Natural killer cell (primary cell): ENCODE measurements around the gene RBP7. TPM values are rescaled to one million over a fixed set of nuclear protein-coding genes. Genes with fewer than 3 reads are reported as not detected.

Experiments
- ATAC-seq, 3 donors: fragments of 150-1000 bp in 2 of 3; fragments of 200-7000 bp in 1 of 3; cut with Tn5 transposase; 1 replicate in 1 of 3; 2 replicates in 2 of 3; pipeline ENCODE4 v1.10.0; 2021; ENCODE audit warnings: mild to moderate bottlenecking in 2 of 3, moderate library complexity in 2 of 3
- DNase-seq, 2 donors: peaks; one replicate each; pipeline versions ENCODE4 v3.0.0 to v3.0.0-alpha.2; 2013 to 2021; ENCODE audit warnings: mixed read lengths in 1 of 2
- H3K27ac ChIP-seq: one replicate; pipeline ENCODE4 v1.5.1; 2013; ENCODE audit warnings: mild to moderate bottlenecking, low read length
- H3K27me3 ChIP-seq: one replicate; pipeline ENCODE4 v1.6.1; 2013; ENCODE audit warnings: low read length; ENCODE audit not compliant: control insufficient read depth, insufficient read depth
- H3K36me3 ChIP-seq: one replicate; pipeline ENCODE4 v1.6.1; 2013; ENCODE audit warnings: low read length; ENCODE audit not compliant: control insufficient read depth, insufficient read depth
- H3K4me1 ChIP-seq: one replicate; pipeline ENCODE4 v1.6.1; 2013; ENCODE audit warnings: low read length; ENCODE audit not compliant: control insufficient read depth, insufficient read depth
- H3K4me3 ChIP-seq: one replicate; pipeline ENCODE4 v1.5.1; 2013; ENCODE audit warnings: low read length
- H3K9me3 ChIP-seq: one replicate; pipeline ENCODE4 v1.6.1; 2013; ENCODE audit warnings: low read length; ENCODE audit not compliant: control insufficient read depth, insufficient read depth
- H3K27ac Mint-ChIP-seq, 2 donors: one replicate each; pipeline ENCODE4 v1.8.0; 2022; ENCODE audit warnings: mild to moderate bottlenecking in 2 of 2, mixed read lengths in 2 of 2, moderate library complexity in 1 of 2
- H3K27me3 Mint-ChIP-seq, 2 donors: one replicate each; pipeline ENCODE4 v1.8.0; 2022; ENCODE audit warnings: low read depth in 2 of 2, mixed read lengths in 2 of 2
- H3K36me3 Mint-ChIP-seq: one replicate; pipeline ENCODE4 v1.8.0; 2022; ENCODE audit warnings: mixed read lengths
- H3K4me1 Mint-ChIP-seq, 2 donors: one replicate each; pipeline ENCODE4 v1.8.0; 2022; ENCODE audit warnings: mixed read lengths in 2 of 2
- H3K4me3 Mint-ChIP-seq: one replicate; pipeline ENCODE4 v1.8.0; 2022; ENCODE audit warnings: mild to moderate bottlenecking, moderate library complexity, mixed read lengths
- H3K9me3 Mint-ChIP-seq, 2 donors: one replicate each; pipeline ENCODE4 v1.8.0; 2022; ENCODE audit warnings: mixed read lengths in 2 of 2
- WGBS: methylation state at CpG from one replicate; pipeline ENCODE4 v1.1.7; 2013; ENCODE audit warnings: missing lambda C conversion rate; ENCODE audit not compliant: insufficient coverage; 5-methylcytosine and 5-hydroxymethylcytosine counted together
- intact Hi-C: fragments of 100-400 bp; cut with micrococcal nuclease; formaldehyde crosslinking; loops from one replicate; pipeline ENCODE4 v1.14.2; 2022
- total RNA-seq, 4 donors: library from RNA; stranded (reverse); fragments of 120-200 nt in 1 of 4; gene quantifications; one replicate each; pipeline versions ENCODE4 v1.2.3 to v1.2.4, GENCODE V29; 2013 to 2022
- TF ChIP-seq, protein P1 (sequence below): fragments of 200-600 bp; IDR thresholded peaks from one replicate; pipeline ENCODE4 v1.8.0; 2022; ENCODE audit warnings: antibody characterized with exemption

The RBP7 gene
- 1 to 10 TPM in 2 of 3 donors, under 1 TPM in 1; 0.89 to 2.3 (median 1.5) TPM for total RNA-seq
- total RNA-seq (2013): 0.47 TPM

DNA sequence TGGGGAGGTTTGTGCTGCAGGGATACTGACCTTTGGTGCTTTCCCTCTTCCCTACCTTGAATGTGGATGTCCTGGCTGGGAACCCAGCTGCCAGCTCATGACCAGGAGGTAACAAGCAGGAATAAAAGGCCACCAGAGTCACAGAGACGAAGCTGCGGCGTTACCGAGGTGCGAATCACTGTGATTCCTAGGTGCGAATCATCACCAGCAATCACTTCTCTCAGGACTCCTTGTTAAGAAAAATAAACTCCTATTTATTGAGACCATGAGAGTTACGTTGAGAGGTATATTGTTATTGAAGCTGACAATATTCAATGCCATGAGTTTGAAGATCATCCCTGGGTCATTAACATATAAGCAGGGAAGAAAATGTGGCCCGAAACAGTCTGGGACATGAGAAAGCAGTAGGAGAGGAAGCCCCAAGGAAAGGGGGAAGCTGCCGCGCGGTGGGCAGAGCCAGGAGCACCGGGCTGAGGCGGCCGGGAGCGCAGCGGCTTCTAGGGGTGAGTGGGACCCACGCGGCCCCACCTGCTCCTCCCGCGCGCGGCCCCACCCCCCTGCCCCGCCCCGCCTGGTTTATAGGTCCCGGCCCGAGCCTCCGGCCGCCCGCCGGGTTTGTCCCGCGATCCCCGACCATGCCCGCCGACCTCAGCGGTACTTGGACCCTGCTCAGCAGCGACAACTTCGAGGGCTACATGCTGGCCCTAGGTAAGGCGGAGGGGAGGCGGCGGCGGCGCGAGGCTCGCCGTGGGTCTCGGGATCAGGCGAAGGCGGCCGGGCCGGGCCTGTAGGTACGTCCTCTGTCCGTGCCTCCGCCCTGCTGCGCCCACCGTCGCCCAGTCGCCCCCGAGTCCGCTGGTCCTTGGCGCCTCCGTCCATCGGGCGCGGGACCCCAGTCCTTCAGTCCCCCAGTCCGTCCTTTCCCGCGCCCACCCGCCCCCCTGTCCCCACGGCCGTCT lies at the start of gene RBP7:
TSS of gene RBP7 (plus strand) at position 605 of the 959 bp plus-strand sequence. CDS start at position 636, 31 bp downstream.
- intact Hi-C loops: no loop called here
- H3K36me3 ChIP-seq: no peaks in the 10 kb centered on the region
- ATAC-seq (peak in 2 of 3 donors; percentile 35 to 63), DNase-seq (peak; percentile 16 to 22)
- H3K27ac Mint-ChIP-seq: no peak within 1 kb of the TSS
- H3K4me1 Mint-ChIP-seq: peaks cover 15 to 16% of the 10 kb centered on the region in 2 donors
- H3K9me3 Mint-ChIP-seq: no peaks in the 10 kb centered on the region
- H3K36me3 Mint-ChIP-seq: no peaks in the 10 kb centered on the region
- 6% methylated on average over 70 of the region's 71 CpGs for WGBS
- H3K4me1 ChIP-seq: peaks cover 4% of the 10 kb centered on the region
- H3K4me3 Mint-ChIP-seq: peak within 1 kb of the TSS; percentile 86
- H3K4me3 ChIP-seq: peak within 1 kb of the TSS; percentile 10
- no peak within 1 kb of the TSS for H3K27ac ChIP-seq
- no peaks in the 10 kb centered on the region for H3K9me3 ChIP-seq
- peaks cover 16 to 30% of the 10 kb centered on the region in 2 donors for H3K27me3 Mint-ChIP-seq
- TF ChIP-seq, protein P1, sequence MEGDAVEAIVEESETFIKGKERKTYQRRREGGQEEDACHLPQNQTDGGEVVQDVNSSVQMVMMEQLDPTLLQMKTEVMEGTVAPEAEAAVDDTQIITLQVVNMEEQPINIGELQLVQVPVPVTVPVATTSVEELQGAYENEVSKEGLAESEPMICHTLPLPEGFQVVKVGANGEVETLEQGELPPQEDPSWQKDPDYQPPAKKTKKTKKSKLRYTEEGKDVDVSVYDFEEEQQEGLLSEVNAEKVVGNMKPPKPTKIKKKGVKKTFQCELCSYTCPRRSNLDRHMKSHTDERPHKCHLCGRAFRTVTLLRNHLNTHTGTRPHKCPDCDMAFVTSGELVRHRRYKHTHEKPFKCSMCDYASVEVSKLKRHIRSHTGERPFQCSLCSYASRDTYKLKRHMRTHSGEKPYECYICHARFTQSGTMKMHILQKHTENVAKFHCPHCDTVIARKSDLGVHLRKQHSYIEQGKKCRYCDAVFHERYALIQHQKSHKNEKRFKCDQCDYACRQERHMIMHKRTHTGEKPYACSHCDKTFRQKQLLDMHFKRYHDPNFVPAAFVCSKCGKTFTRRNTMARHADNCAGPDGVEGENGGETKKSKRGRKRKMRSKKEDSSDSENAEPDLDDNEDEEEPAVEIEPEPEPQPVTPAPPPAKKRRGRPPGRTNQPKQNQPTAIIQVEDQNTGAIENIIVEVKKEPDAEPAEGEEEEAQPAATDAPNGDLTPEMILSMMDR: no peak
- peaks cover 22% of the 10 kb centered on the region for H3K27me3 ChIP-seq

DNA sequence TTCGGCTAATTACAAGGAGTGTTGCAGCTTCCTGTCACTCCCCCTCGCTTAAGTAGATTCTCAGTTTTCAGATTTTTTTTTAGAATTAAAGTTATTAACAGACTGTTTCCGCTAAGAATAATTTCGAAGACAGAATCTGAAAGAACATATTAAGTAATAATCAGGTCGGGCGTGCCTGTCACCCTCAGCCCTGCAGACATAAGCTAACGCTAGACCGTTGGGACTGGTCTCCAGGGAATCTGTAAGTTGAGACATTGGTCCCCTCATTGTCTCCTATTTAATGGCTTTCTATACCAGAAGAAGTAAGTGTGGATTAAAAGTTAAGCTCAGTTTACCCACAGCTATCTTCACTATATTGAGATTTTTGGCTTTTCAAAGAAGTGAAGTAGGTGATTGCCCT lies 39.3 kb upstream of the RBP7 start:
- H3K4me3 Mint-ChIP-seq: no peak overlapping the region
- no peaks in the 10 kb centered on the region for H3K27me3 ChIP-seq

DNA sequence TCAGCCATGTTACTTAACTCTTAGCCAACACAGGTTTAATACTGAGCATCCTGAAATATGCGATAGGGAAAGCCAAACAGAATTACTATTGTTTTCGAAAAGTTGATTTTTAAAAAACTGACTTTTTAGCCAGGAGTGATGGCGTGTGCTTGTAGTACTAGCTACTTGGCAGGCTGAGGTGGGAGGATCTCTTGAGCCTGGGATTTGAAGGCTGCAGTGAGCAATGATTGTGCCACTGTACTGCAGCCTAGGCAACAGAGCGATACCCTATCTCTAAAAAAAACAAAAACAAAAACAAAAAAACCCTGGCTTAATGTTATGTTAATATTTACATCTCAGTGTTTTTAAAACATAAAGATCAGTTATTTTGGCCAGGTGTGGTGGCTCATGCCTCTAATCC lies 37.0 kb upstream of the RBP7 start:
- TF ChIP-seq, protein P1: no peak
- no peak overlapping the region for H3K27ac Mint-ChIP-seq
- H3K27me3 Mint-ChIP-seq: no peaks in the 10 kb centered on the region
- Histone ChIP-seq H3K9me3 (no peaks in the 10 kb centered on the region), H3K4me3 (no peak overlapping the region), H3K27ac (no peak overlapping the region), H3K27me3 (no peaks in the 10 kb centered on the region), H3K36me3 (no peaks in the 10 kb centered on the region), H3K4me1 (no peaks in the 10 kb centered on the region)
- no peaks in the 10 kb centered on the region for H3K36me3 Mint-ChIP-seq
- no peak for ATAC-seq
- H3K4me3 Mint-ChIP-seq: no peak overlapping the region
- no peak for DNase-seq
- 98% methylated on average over 3 of the region's 4 CpGs for WGBS
- no peaks in the 10 kb centered on the region for H3K4me1 Mint-ChIP-seq
- H3K9me3 Mint-ChIP-seq: no peaks in the 10 kb centered on the region
- intact Hi-C loops: no loop called here

More for the DNA sequence above, 39.3 kb upstream of the RBP7 start:
- Histone ChIP-seq H3K9me3 (no peaks in the 10 kb centered on the region), H3K36me3 (no peaks in the 10 kb centered on the region), H3K4me1 (no peaks in the 10 kb centered on the region), H3K4me3 (no peak overlapping the region), H3K27ac (no peak overlapping the region)
- DNase-seq: no peak
- intact Hi-C loops: no loop called here
- Mint-ChIP-seq H3K27me3 (no peaks in the 10 kb centered on the region), H3K27ac (no peak overlapping the region), H3K4me1 (no peaks in the 10 kb centered on the region), H3K9me3 (no peaks in the 10 kb centered on the region), H3K36me3 (no peaks in the 10 kb centered on the region)
- no peak for ATAC-seq
- TF ChIP-seq, protein P1: no peak
- WGBS: 98% methylated on average over 8 of the region's 8 CpGs
